ENCODE data around the gene GAB2.

GAB2 gene

GRCh38 chr11:78338702-78339101, 78.9 kb downstream of the GAB2 start:
- DNase-seq, result no peak

- DNase-seq, result no peak
Observed at GRCh38 chr11:78338138-78338537, 79.5 kb downstream of the GAB2 start.

- no peak for DNase-seq
Observed at GRCh38 chr11:78337554-78337924, 80.1 kb downstream of the GAB2 start.

GRCh38 chr11:78336877-78337553, 80.6 kb downstream of the GAB2 start:
- no peak for DNase-seq

- DNase-seq, result no peak
Observed at GRCh38 chr11:78334109-78334508, 83.5 kb downstream of the GAB2 start.

GRCh38 chr11:78332872-78333271, 84.7 kb downstream of the GAB2 start:
- DNase-seq, result no peak

- no peak for DNase-seq
Observed at GRCh38 chr11:78332174-78332866, 85.3 kb downstream of the GAB2 start.

GRCh38 chr11:78331711-78332110, 85.9 kb downstream of the GAB2 start:
- DNase-seq, result no peak

- no peak for DNase-seq
Observed at GRCh38 chr11:78330361-78330760, 87.3 kb downstream of the GAB2 start.

GRCh38 chr11:78327945-78328344, 89.7 kb downstream of the GAB2 start:
- no peak for DNase-seq

GRCh38 chr11:78325274-78325781, 92.3 kb downstream of the GAB2 start:
- no peak for DNase-seq

- DNase-seq, result no peak
Observed at GRCh38 chr11:78323363-78323762, 94.3 kb downstream of the GAB2 start.

GRCh38 chr11:78319453-78319955, 98.1 kb downstream of the GAB2 start:
- DNase-seq, result no peak

GRCh38 chr11:78318321-78319114, 99.1 kb downstream of the GAB2 start:
- DNase-seq, result no peak

- no peak for DNase-seq
Observed at GRCh38 chr11:78315724-78316123, 101.9 kb downstream of the GAB2 start.

GRCh38 chr11:78314762-78315161, 102.9 kb downstream of the GAB2 start:
- DNase-seq, result no peak

GRCh38 chr11:78313898-78314297, 103.7 kb downstream of the GAB2 start:
- DNase-seq, result no peak

GRCh38 chr11:78313181-78313795, 104.3 kb downstream of the GAB2 start:
- DNase-seq, result no peak

- no peak for DNase-seq
Observed at GRCh38 chr11:78312712-78313111, 104.9 kb downstream of the GAB2 start.

- no peak for DNase-seq
Observed at GRCh38 chr11:78311702-78312371, 105.8 kb downstream of the GAB2 start.

- no peak for DNase-seq
Observed at GRCh38 chr11:78310500-78310909, 107.1 kb downstream of the GAB2 start.

GRCh38 chr11:78304201-78304600, 113.4 kb downstream of the GAB2 start:
- DNase-seq, result no peak
